CD4-positive, alpha-beta T cell treated with Interleukin-6 at 100 ng/mL for 8 hours (primary cell): ENCODE results near the gene SLCO2A1.

Source experiments
- DNase-seq: peaks from one replicate; pipeline ENCODE4 v3.0.0-alpha.2; 2020; ENCODE audit warnings: mixed read lengths, low spot score

SLCO2A1 gene

DNA sequence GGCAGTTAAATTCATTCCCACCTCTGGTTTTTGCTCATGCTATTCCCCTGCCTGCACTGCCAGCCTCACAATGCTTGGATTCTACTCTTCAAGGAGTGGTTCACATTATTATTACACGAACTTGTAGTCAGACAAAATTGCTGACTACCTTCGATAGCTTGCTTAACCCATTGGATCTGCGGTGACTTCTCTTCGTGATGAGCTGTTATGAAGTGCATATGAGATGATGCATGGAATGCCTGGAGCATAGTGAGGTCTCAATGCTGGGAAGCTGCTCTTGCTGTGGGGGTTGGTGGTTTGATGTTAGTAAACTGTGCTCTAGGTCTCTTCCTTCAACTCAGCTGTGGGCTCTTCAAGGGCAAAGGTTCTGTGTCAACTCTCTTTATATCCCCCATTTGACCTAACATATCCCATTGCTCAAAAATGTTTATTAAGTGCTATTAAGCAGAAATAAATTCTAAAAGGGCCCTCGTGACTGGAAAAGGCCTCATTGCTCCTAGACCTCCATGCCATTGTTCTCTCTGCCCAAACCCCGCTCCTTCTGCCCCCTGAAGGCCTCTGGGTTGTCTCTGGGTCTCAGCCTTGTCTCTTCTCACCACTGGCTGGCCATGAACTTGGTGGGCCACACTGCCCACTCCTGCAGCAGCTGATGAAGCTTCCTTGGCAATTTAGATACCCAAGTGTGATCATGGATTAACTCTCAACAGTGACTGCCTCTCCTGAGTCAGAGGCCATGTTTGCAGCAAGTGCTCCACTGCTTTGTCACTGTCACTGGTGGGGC lies 4.5 kb upstream of the SLCO2A1 start:
- no peak for DNase-seq

DNA sequence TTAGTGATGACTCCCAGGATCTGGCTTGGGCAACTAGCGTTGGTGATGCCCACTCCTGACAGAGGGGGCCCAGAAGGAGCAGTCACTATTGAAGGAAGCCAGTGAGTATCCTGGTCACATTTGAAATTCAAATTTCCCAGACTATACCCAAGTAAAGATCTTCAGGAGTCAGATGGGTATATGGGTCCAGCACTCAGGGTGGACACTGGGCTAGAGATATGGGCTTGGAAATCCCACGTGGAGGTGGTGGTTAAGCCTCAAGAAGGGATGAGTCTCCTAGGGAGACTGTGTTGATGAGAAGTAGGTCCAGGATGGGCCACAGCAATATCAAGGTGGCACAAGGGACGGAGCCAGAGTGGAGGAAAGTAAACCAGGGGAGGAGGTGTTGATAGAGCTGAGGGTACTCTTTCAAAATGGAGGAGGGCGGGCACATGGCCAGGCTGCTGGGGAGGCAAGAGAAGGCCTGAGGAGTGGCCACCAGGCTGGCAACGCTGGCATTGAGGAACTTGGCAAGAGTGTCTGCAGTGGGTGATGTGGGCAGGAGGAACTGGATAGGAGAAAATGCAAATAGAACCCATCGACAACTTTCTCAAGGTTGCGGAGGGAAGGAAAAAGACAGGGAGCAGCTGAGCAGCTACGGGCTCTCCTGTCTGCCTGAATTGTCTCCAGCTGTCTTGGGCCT lies 3.7 kb upstream of the SLCO2A1 start:
- DNase-seq, result no peak

DNA sequence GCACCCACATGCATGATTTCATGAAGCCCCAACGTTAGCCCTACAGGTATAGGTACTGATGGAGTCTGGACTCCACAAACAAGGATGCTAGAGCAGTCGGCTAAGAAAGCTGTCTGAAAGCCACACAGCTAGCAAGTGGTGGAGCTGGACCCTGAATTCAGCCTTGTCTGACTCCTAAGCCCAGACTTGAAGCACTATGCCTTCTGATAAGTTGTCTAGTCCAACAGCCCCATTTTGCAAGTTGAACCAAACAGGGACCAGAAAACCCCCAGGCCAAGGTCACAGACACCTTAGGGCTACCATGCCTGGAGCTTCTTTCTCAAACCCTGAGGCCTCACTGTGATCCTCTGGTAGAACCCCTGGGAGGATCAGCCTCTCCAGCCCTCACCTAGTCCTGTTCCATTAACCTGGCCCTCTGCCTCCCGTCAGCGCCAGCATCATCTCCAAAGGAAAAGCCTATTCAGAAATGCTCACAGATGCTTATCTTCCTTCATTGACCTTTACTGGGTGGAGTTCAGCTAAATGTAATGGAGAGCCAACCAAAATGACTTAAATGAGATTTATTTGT lies 1.7 kb upstream of the SLCO2A1 start:
- DNase-seq, result no peak

DNA sequence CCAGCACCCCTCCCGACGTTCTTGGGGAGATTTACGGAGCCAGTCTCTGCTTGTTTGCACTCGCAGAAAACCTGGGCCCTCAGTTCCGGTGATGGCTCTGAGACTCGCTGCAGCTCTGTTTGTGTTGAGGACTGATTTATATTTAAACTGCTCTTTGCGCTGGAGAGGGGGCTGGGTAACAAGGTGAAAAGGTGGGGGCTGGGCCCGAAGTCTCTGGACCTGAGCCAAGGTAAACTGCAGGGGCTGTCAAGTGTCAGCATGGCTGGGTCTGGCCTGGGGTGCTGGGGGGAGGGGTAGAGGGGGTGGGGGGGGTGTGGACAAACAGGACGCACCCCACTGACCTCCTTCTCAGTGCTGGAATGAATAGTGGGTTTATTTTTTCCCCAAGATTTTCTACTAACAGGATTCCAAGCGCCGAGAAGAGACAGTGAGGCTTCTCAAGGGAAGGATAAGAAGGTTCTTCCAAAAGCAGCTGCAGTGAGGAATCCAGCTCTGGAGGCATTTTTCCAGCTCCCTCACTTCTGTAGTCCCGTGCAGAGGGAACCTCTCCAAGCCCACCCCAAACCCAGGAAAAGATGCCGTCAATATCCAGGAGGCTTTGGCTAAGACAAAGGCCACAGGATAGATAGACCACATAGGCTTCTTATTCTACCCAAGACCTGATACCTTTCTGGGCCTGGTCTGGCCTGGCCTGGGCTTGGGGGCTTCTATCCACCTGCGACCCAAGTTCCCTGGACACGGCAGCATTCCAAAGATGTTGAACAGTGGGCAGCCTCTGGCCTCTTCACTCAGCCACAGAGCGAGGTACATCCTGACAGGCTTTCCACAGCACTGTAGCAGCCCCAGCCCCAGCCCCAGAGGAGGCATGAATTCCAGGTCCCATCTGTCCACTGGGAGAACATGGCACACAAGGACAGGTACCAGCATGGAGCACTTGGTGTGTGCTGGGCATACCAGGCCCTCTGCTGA lies 938 bp upstream of the SLCO2A1 start:
- DNase-seq, result no peak

DNA sequence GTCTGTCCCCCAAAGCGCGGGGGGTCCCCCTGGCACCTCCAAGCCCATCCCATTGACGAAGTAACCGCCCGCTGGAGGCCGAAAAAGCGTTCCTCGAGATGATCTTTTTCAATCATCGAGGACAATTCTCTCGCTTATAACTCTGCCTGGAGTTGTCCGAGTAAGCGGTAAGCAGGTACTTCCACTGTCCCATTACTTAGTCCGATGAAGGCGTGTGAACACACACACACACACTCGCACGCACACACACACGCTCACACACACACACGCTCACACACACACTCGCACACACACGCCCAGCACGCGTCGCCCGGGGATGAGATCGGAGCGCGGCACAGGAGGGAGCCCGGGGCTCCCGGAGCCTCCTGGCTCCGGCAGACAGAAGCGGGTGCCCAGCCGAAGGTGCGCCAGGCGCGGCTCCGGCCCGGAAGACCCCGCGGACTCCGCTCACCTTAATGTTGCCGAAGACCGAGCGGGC lies 430 bp downstream of the SLCO2A1 start:
- DNase-seq, result no peak

GRCh38 chr3:134028486-134029255 lies 1.1 kb downstream of the SLCO2A1 start:
- no peak for DNase-seq

GRCh38 chr3:134027631-134028030 lies 2.1 kb downstream of the SLCO2A1 start:
- no peak for DNase-seq

GRCh38 chr3:134020135-134020680 lies 9.5 kb downstream of the SLCO2A1 start:
- DNase-seq, result no peak

- DNase-seq, result no peak
Measured at GRCh38 chr3:134018850-134019249, 10.9 kb downstream of the SLCO2A1 start.

DNA sequence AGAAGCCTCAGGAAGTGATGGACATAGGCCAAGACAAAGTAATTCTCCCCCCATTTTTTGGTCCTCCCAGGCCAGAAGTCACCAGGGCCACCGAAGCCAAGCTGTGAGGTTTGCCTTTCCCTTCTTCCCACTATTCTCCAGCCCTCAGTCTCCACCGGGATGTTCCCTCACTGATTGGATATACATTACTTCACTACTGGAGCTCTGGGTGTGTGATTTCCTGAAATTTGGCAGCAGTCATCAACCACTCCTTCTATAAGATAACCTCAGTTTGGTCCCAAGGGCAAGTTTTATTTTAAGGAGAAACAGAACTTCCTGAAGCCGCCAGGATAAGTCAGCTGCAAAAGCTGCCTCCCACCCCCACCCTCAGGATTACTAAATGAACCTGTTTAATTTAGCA lies 11.3 kb downstream of the SLCO2A1 start:
- DNase-seq, result no peak

- DNase-seq, result no peak
Measured at GRCh38 chr3:134017490-134017889, 12.2 kb downstream of the SLCO2A1 start.

DNA sequence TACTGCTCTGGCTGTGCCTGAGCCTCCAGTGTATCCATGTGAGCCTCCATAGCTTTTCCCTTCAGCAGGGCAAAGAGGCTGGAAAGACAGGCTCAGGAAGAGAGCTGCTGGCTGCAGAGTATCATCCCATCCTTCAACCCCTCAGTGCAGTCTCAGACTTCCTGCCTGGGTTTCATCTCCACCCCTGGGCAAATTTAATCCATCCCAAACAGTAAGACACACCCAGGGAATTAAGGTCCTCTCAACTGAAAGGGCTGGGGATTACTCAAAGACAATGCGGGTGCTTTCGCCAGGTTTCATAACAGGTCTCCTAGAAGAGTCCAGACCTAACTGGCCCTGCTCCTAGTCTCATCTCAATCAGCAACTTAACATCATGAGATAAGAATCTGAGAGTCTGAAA lies 15.5 kb downstream of the SLCO2A1 start:
- no peak for DNase-seq

DNA sequence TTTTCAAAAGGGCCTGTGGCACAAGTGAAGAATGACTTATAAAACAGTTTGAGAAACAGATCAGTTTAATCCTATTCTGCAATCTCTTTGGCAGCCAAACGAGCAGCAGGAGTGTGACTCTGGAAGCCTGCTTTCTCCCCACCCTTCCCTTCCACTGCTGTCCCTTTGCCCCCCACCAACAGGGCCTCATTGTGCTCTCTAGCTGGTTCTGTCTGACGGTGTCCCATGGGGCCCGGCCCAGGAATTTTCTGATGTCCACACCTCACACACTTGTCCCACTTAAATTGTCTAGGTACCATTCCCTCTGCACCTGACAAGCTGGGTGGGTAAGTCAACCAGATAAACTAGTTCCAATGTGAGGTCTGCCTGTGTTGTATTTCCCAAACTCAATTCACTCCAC lies 16.4 kb downstream of the SLCO2A1 start:
- DNase-seq, result no peak

GRCh38 chr3:134009345-134010000 lies 20.3 kb downstream of the SLCO2A1 start:
- no peak for DNase-seq

GRCh38 chr3:134008630-134009156 lies 21.0 kb downstream of the SLCO2A1 start:
- DNase-seq, result no peak

DNA sequence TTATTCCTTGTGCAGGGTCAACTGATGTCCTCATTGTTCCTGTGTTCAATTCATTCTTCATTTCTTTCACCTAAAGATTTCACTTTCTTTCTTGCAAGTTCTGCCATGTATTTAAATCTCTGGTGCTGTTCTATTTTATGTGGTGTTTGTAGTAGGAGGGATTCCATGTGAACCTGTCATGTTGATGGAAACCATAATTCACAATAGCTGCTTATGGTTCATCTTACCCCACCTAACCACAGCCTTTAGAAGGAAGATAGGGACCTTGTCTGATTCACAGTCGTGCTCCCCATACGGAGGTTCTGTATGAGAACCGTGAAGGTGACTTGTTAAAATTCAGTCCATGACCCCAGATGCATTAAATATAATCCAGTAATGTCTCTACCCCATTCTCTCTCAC lies 21.9 kb downstream of the SLCO2A1 start:
- DNase-seq, result no peak

- no peak for DNase-seq
Measured at GRCh38 chr3:134004841-134005240, 24.9 kb downstream of the SLCO2A1 start.

GRCh38 chr3:134003066-134003465 lies 26.7 kb downstream of the SLCO2A1 start:
- DNase-seq, result no peak

- no peak for DNase-seq
Measured at GRCh38 chr3:134002306-134002705, 27.4 kb downstream of the SLCO2A1 start.

- no peak for DNase-seq
Measured at GRCh38 chr3:134001251-134001650, 28.5 kb downstream of the SLCO2A1 start.
